BJ (cell line): ENCODE data around the gene PLPP2. TPM values are rescaled to one million over a fixed set of nuclear protein-coding genes. Genes with fewer than 3 reads are reported as not detected.

Experiments used
- CTCF ChIA-PET: fragments of 350-600 bp; formaldehyde crosslinking; extraction: SDS; loops from one replicate; lab custom pipeline; 2021; ENCODE audit warnings: antibody characterized with exemption, inconsistent platforms; lab: Yijun Ruan, JAX
- POLR2A ChIA-PET: fragments of 300-600 bp; sonication (Branson Sonifier 250); formaldehyde crosslinking; extraction: SDS; loops from one replicate; lab custom pipeline; 2021; ENCODE audit warnings: antibody characterized with exemption; lab: Charles Lee
- DNase-seq: peaks from one replicate; pipeline ENCODE4 v3.0.0-alpha.2; 2011; ENCODE audit warnings: low read depth
- H3K27me3 ChIP-seq: 2 replicates; pipeline ENCODE4 v1.6.0; 2011; ENCODE audit warnings: low read length; ENCODE audit not compliant: control insufficient read depth, insufficient read depth
- H3K36me3 ChIP-seq: 2 replicates; pipeline ENCODE4 v1.5.1; 2011; ENCODE audit warnings: low read length; ENCODE audit not compliant: control insufficient read depth, insufficient read depth
- H3K4me3 ChIP-seq: 2 replicates; pipeline ENCODE4 v1.5.1; 2011; ENCODE audit warnings: low read depth, mild to moderate bottlenecking, control low read depth, low read length
- polyA plus RNA-seq: library from polyadenylated mRNA; depleted of rRNA; stranded (reverse); fragments of >200 nt; gene quantifications from 2 replicates; pipeline ENCODE4 v1.2.3, GENCODE V29; 2011
- TF ChIP-seq, protein P1 (sequence below): IDR thresholded peaks from 2 replicates; pipeline ENCODE4 v1.5.1; 2011; ENCODE audit warnings: low read depth, mild to moderate bottlenecking, control low read depth, inconsistent platforms, low read length, moderate library complexity; ENCODE audit not compliant: insufficient read depth

The PLPP2 gene
- polyA plus RNA-seq, 1 experiment: 6.7 TPM

DNA sequence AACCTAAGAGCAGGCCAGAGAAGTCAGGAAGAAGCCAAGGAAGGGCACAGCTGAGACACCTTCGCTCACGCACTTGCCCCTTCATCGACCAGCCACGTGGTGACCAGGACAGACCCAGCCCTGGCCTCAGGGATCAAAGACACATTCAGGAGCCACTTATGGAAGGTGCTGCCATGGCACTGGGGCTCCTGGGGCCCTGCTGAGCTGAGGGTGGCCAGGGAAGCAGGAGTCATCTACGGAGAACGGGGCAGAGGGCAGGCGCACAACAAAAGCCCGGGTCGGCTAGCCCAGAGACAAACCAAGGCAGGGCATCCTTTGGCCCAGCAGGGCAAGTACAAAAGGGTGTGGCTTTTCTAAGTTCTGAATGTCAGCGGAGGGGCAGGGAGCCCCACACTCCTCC is 2.3 kb downstream of the PLPP2 start:
- Histone ChIP-seq H3K4me3 (no peak overlapping the region), H3K36me3 (no peaks in the 10 kb centered on the region), H3K27me3 (peaks cover 8% of the 10 kb centered on the region)
- POLR2A ChIA-PET: no interaction called here
- CTCF ChIA-PET: no interaction called here
- TF ChIP-seq, protein P1, sequence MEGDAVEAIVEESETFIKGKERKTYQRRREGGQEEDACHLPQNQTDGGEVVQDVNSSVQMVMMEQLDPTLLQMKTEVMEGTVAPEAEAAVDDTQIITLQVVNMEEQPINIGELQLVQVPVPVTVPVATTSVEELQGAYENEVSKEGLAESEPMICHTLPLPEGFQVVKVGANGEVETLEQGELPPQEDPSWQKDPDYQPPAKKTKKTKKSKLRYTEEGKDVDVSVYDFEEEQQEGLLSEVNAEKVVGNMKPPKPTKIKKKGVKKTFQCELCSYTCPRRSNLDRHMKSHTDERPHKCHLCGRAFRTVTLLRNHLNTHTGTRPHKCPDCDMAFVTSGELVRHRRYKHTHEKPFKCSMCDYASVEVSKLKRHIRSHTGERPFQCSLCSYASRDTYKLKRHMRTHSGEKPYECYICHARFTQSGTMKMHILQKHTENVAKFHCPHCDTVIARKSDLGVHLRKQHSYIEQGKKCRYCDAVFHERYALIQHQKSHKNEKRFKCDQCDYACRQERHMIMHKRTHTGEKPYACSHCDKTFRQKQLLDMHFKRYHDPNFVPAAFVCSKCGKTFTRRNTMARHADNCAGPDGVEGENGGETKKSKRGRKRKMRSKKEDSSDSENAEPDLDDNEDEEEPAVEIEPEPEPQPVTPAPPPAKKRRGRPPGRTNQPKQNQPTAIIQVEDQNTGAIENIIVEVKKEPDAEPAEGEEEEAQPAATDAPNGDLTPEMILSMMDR: no peak
- DNase-seq: no peak

- Histone ChIP-seq H3K36me3 (no peaks in the 10 kb centered on the region), H3K27me3 (no peaks in the 10 kb centered on the region), H3K4me3 (no peak overlapping the region)
- no peak for DNase-seq
- TF ChIP-seq, protein P1: no peak
- POLR2A ChIA-PET: no interaction called here
- CTCF ChIA-PET: interaction anchor here (1.8 to 2.3 kb wide), 2 partner anchors 8 to 20 kb away, joined by 10 to 13 read pairs; no protein-coding TSS in a partner anchor
Measured at GRCh38 chr19:287381-287871, 3.8 kb downstream of the PLPP2 start.

GRCh38 chr19:283395-283794 is 7.8 kb downstream of the PLPP2 start:
- CTCF ChIA-PET: interaction anchor here (0.7 to 1.0 kb wide), 2 partner anchors 12 to 724 kb away, joined by 3 read pairs; no protein-coding TSS in a partner anchor
- DNase-seq: no peak

DNA sequence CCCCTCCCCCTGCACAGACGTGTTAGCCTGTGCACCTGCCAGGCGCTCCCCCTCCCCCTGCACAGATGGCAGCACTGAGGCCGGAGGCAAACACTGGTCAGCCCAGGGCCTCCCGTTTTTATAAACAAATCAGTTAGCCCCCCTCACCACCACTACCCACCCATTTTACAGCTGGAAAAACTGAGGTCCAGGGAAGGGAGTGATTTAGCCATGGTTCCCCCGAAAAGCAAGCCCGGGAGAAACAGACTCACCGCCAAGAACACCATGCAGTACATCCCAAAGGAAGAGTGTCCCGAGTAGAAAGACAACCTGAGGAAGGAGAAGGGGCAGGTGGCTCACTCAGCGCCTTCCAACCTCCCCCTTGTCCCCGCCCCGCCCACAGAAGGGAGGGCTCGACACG is 8.7 kb downstream of the PLPP2 start:
- H3K36me3 ChIP-seq: no peaks in the 10 kb centered on the region
- no peak overlapping the region for H3K4me3 ChIP-seq
- ChIA-PET CTCF (interaction anchor here (1.1 kb wide), 1 partner anchor 16 kb away, joined by 3 read pairs; no protein-coding TSS in a partner anchor), POLR2A (no interaction called here)
- no peaks in the 10 kb centered on the region for H3K27me3 ChIP-seq
- DNase-seq: no peak
- TF ChIP-seq, protein P1: no peak

More at GRCh38 chr19:283395-283794, 7.8 kb downstream of the PLPP2 start:
- no peaks in the 10 kb centered on the region for H3K27me3 ChIP-seq
- TF ChIP-seq, protein P1: no peak
- H3K4me3 ChIP-seq: no peak overlapping the region
- H3K36me3 ChIP-seq: no peaks in the 10 kb centered on the region
- POLR2A ChIA-PET: interaction anchor here (0.5 kb wide), 1 partner anchor 17 kb away, joined by 3 read pairs; no protein-coding TSS in a partner anchor

GRCh38 chr19:281992-282391 is 9.2 kb downstream of the PLPP2 start:
- ChIA-PET POLR2A (no interaction called here), CTCF (interaction anchor here (1.1 kb wide), 1 partner anchor 15 kb away, joined by 3 read pairs; no protein-coding TSS in a partner anchor)
- DNase-seq: no peak
- no peak overlapping the region for H3K4me3 ChIP-seq
- H3K27me3 ChIP-seq: no peaks in the 10 kb centered on the region
- TF ChIP-seq, protein P1: no peak
- no peaks in the 10 kb centered on the region for H3K36me3 ChIP-seq
